GM13976 (cell line): Measurements from ENCODE around the gene LRP5.

ENCODE experiments used
- DNase-seq: peaks from one replicate; pipeline ENCODE4 v3.0.0; 2012; ENCODE audit warnings: low spot score
- in situ Hi-C: fragments of 300-500 bp; cut with MboI; formaldehyde crosslinking; loops from one replicate; pipeline ENCODE4 v1.12.0; 2022; ENCODE audit warnings: low sequenced_read_pairs, mixed read lengths, inconsistent platforms; ENCODE audit not compliant: unreplicated experiment
- TF ChIP-seq, protein P1 (sequence below): IDR thresholded peaks from 2 replicates; pipeline ENCODE4 v1.5.1; 2012; ENCODE audit warnings: borderline replicate concordance, mild to moderate bottlenecking; ENCODE audit not compliant: insufficient read depth; ENCODE audit errors: extremely low read depth, missing control alignments, control extremely low read depth

The LRP5 gene

DNA sequence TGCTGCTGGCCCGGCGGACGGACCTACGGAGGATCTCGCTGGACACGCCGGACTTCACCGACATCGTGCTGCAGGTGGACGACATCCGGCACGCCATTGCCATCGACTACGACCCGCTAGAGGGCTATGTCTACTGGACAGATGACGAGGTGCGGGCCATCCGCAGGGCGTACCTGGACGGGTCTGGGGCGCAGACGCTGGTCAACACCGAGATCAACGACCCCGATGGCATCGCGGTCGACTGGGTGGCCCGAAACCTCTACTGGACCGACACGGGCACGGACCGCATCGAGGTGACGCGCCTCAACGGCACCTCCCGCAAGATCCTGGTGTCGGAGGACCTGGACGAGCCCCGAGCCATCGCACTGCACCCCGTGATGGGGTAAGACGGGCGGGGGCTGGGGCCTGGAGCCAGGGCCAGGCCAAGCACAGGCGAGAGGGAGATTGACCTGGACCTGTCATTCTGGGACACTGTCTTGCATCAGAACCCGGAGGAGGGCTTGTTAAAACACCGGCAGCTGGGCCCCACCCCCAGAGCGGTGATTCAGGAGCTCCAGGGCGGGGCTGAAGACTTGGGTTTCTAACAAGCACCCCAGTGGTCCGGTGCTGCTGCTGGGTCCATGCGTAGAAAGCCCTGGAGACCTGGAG, 74.1 kb downstream of the LRP5 start:
- in situ Hi-C loops, result no loop called here
- TF ChIP-seq, protein P1, sequence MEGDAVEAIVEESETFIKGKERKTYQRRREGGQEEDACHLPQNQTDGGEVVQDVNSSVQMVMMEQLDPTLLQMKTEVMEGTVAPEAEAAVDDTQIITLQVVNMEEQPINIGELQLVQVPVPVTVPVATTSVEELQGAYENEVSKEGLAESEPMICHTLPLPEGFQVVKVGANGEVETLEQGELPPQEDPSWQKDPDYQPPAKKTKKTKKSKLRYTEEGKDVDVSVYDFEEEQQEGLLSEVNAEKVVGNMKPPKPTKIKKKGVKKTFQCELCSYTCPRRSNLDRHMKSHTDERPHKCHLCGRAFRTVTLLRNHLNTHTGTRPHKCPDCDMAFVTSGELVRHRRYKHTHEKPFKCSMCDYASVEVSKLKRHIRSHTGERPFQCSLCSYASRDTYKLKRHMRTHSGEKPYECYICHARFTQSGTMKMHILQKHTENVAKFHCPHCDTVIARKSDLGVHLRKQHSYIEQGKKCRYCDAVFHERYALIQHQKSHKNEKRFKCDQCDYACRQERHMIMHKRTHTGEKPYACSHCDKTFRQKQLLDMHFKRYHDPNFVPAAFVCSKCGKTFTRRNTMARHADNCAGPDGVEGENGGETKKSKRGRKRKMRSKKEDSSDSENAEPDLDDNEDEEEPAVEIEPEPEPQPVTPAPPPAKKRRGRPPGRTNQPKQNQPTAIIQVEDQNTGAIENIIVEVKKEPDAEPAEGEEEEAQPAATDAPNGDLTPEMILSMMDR, result no peak
- no peak for DNase-seq

DNA sequence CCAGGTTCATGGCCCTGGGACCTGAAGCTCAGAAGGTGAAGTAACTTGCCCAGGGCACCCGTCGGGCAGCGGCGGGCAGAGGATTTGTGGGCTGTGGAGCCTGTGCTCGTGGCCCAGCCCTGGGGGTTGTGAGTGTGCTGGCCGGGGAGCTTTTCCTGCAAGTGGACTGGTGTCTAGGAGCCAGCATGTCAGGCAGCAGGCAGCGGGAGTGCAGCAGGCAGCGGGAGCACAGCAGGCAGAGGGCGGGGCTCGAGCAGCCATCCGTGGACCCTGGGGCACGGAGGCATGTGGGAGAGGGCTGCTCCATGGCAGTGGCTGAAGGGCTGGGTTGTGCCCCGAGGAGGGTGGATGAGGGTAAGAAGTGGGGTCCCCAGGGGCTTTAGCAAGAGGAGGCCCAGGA, 75.4 kb downstream of the LRP5 start:
- in situ Hi-C loops, result no loop called here
- TF ChIP-seq, protein P1, result no peak
- no peak for DNase-seq

DNA sequence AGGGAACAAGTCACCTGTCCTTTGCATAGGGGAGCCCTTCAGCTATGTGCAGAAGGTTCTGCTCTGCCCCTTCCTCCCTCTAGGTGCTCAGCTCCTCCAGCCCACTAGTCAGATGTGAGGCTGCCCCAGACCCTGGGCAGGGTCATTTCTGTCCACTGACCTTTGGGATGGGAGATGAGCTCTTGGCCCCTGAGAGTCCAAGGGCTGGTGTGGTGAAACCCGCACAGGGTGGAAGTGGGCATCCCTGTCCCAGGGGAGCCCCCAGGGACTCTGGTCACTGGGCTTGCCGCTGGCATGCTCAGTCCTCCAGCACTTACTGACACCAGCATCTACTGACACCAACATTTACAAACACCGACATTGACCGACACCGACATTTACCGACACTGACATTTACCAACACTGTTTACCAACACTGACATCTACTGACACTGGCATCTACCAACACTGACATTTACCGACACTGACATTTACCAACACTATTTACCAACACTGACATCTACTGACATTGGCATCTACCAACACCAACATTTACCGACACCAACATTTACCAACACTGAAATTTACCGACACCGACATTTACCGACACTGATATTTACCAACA, 76.3 kb downstream of the LRP5 start:
- no peak for DNase-seq
- in situ Hi-C loops, result no loop called here
- TF ChIP-seq, protein P1, result no peak

DNA sequence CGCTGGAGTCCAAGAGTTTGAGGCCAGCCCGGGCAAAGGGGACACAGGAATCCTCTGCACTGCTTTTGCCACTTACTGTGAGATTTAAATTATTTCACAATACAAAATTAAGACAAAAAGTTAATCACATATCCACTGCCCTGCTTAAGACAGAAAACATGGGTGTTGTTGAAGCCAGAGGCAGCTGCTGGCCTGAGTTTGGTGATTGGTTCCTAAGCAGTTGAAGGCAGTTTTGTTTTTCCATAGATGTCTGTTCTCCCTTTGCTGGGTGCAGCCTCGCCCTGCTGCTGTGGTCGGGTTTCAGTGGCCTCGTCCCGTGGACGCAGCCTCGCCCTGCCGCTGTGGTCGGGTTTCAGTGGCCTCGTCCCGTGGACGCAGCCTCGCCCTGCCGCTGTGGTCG, 77.9 kb downstream of the LRP5 start:
- in situ Hi-C loops, result no loop called here
- TF ChIP-seq, protein P1, result no peak
- DNase-seq, result no peak

DNA sequence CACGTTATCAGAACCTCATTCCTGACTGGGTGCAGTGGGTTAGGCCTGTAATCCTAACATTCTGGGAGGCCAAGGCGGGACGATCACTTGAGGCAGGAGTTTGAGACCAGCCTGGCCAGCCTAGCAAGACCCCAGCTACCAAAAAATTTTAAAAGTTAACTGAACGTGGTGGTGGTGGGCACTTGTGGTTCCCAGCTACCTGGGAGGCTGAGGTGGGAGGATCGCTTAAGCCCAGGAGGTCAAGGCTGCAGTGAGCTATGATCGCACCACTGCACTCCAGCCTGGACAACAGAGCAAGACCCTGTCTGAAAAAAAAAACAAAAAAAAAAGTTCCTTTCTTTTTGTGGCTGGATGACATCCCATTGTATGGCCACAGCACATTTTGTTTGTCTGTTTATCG, 80.4 kb downstream of the LRP5 start:
- no peak for DNase-seq
- in situ Hi-C loops, result no loop called here
- TF ChIP-seq, protein P1, result no peak

DNA sequence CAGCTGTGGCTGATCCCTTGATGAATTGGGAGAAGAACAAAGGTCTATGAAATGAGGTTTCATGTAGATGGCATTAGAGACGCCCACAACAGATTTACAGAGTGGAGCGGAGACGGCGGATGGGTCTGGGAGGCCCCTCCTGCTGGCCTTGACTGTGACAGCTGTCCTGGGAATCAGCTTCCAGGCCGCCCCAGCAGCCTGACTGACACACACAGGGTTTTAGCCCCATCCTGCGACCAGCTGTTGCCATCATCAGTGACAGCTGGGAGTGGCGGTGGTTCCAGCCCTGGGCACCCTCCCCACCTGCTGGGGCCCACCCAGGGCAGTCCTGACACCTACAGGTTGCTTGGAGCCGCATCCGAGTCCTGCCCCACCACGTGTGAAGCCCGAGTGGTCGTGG, 84.1 kb downstream of the LRP5 start:
- DNase-seq, result no peak
- in situ Hi-C loops, result no loop called here
- TF ChIP-seq, protein P1, result no peak

DNA sequence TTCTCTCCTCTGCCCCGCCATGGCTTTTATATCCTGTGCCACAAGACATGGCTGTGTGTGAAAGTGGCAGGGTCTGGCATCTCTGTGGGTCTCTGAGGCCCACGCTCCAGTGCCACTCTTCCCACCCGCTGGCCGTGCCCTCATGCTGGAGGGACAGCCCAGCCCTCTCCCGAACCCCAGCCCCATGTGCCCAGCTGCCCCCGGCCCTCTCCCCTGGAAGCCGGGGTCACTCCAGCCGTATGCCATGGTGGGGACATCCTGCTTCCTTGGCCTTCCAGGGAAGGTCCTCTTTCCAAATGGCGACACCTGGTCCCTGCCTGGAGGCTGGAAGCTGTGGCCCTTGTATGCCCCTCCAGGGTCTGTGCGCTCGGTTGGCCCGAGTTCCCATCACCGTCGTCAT, 84.9 kb downstream of the LRP5 start:
- TF ChIP-seq, protein P1, result no peak
- in situ Hi-C loops, result no loop called here

More for the DNA sequence above, 84.9 kb downstream of the LRP5 start:
- DNase-seq, result no peak
